ENCODE data around the gene PRKG1. TPM values are rescaled to one million over a fixed set of nuclear protein-coding genes. Genes with fewer than 3 reads are reported as not detected.

PRKG1 gene
- total RNA-seq, 4 donors from 2014 or later = 17.1 to 36.4 (median 25.8) TPM

- no peak for TF ChIP-seq CTCF (IDR thresholded peaks at IDR 0.05)
- ATAC-seq (ENCODE audit: low FRiP score) (no peak), DNase-seq (ENCODE audit: low spot score) (no peak)
Measured at GRCh38 chr10:51502124-51502523, 427.8 kb downstream of the PRKG1 start.

- DNase-seq (ENCODE audit: low spot score) (no peak), ATAC-seq (ENCODE audit: low FRiP score) (peak; percentile 41)
- no peak for TF ChIP-seq CTCF (IDR thresholded peaks at IDR 0.05)
Measured at GRCh38 chr10:51503378-51503777, 429.1 kb downstream of the PRKG1 start.

GRCh38 chr10:51507476-51507875 is 433.2 kb downstream of the PRKG1 start:
- DNase-seq (ENCODE audit: low spot score) (no peak), ATAC-seq (ENCODE audit: low FRiP score) (no peak)
- TF ChIP-seq CTCF (IDR thresholded peaks at IDR 0.05) = no peak

GRCh38 chr10:51508156-51508555 is 433.9 kb downstream of the PRKG1 start:
- ATAC-seq (ENCODE audit: low FRiP score) = no peak
- no peak for TF ChIP-seq CTCF (IDR thresholded peaks at IDR 0.05)

GRCh38 chr10:51510231-51510630 is 435.9 kb downstream of the PRKG1 start:
- DNase-seq (ENCODE audit: low spot score) = no peak

More at GRCh38 chr10:51508156-51508555, 433.9 kb downstream of the PRKG1 start:
- no peak for DNase-seq (ENCODE audit: low spot score)

GRCh38 chr10:51521605-51522004 is 447.3 kb downstream of the PRKG1 start:
- DNase-seq (ENCODE audit: low spot score) (no peak), ATAC-seq (ENCODE audit: low FRiP score) (no peak)
- TF ChIP-seq CTCF (IDR thresholded peaks at IDR 0.05) = no peak

More at GRCh38 chr10:51510231-51510630, 435.9 kb downstream of the PRKG1 start:
- no peak for TF ChIP-seq CTCF (IDR thresholded peaks at IDR 0.05)
- no peak for ATAC-seq (ENCODE audit: low FRiP score)

- ATAC-seq (ENCODE audit: low FRiP score) = no peak
- no peak for DNase-seq (ENCODE audit: low spot score)
- TF ChIP-seq CTCF (IDR thresholded peaks at IDR 0.05) = no peak
Measured at GRCh38 chr10:51522858-51523257, 448.6 kb downstream of the PRKG1 start.

Measured in omental fat pad (tissue), 4 donors.